Mononuclear cell (primary cell): Measurements from ENCODE around the gene RGS12. TPM values are rescaled to one million over a fixed set of nuclear protein-coding genes. Genes with fewer than 3 reads are reported as not detected.

Source experiments
- H3K27me3 ChIP-seq: 2 replicates; pipeline ENCODE4 v1.6.0; 2011; ENCODE audit warnings: low read length, control low read depth; ENCODE audit not compliant: insufficient read depth
- H3K4me1 ChIP-seq: 2 replicates; pipeline ENCODE4 v1.5.1; 2011; ENCODE audit warnings: mild to moderate bottlenecking, low read length, control low read depth; ENCODE audit not compliant: insufficient read depth
- H3K4me3 ChIP-seq: 2 replicates; pipeline ENCODE4 v1.5.1; 2011; ENCODE audit warnings: mild to moderate bottlenecking, low read length, moderate library complexity
- H3K9me3 ChIP-seq: 2 replicates; pipeline ENCODE4 v1.5.1; 2011; ENCODE audit warnings: low read depth, mild to moderate bottlenecking, control low read depth, low read length
- total RNA-seq: library from RNA; depleted of rRNA; stranded (reverse); fragments of >200 nt; gene quantifications from one replicate; pipeline ENCODE4 v1.2.3, GENCODE V29; 2012

RGS12 gene
- total RNA-seq, 1 donor = 5.1 TPM

DNA sequence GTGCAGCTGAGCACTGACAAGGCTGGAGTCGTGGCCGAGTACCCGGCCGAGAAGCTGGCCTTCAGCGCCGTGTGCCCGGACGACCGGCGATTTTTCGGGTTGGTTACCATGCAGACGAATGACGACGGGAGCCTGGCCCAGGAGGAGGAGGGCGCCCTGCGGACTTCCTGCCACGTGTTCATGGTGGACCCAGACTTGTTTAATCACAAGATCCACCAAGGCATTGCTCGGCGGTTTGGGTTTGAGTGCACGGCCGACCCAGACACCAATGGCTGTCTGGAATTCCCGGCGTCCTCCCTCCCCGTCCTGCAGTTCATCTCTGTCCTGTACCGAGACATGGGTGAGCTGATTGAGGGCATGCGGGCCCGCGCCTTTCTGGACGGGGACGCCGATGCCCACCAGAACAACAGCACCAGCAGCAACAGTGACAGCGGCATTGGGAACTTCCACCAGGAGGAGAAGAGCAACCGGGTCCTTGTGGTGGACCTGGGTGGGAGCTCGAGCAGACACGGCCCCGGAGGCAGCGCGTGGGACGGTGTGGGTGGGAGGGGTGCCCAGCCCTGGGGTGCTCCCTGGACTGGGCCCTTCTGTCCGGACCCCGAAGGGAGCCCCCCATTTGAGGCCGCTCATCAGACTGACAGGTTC lies 24.3 kb downstream of the RGS12 start:
- no peak overlapping the region for H3K4me3 ChIP-seq
- no peaks in the 10 kb centered on the region for H3K9me3 ChIP-seq
- H3K4me1 ChIP-seq = no peaks in the 10 kb centered on the region
- H3K27me3 ChIP-seq = no peaks in the 10 kb centered on the region

DNA sequence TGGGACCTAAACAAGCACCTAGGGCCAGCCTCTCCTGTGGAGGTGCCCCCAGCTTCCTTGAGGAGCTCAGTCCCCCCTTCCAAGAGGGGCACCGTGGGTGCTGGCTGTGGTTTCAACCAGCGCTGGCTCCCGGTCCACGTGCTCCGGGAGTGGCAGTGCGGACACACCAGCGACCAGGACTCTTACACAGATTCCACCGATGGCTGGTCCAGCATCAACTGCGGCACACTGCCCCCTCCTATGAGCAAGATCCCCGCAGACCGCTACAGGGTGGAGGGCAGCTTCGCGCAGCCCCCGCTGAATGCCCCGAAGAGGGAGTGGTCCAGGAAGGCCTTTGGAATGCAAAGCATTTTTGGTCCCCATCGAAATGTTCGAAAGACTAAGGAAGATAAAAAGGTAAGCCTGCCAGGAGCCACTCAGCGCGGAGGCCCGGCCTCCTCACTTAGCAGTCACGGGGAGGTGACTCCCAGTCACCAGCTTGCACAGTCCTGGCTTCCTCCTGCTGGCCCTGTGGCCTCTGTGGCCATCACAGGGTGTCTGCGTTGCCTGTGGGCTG lies 24.9 kb downstream of the RGS12 start:
- Histone ChIP-seq H3K4me1 (no peaks in the 10 kb centered on the region), H3K4me3 (no peak overlapping the region), H3K27me3 (no peaks in the 10 kb centered on the region), H3K9me3 (no peaks in the 10 kb centered on the region)

- no peaks in the 10 kb centered on the region for H3K27me3 ChIP-seq
- no peaks in the 10 kb centered on the region for H3K4me1 ChIP-seq
- H3K9me3 ChIP-seq = no peaks in the 10 kb centered on the region
- H3K4me3 ChIP-seq = no peak overlapping the region
Measured at GRCh38 chr4:3318561-3319021, 25.8 kb downstream of the RGS12 start.

DNA sequence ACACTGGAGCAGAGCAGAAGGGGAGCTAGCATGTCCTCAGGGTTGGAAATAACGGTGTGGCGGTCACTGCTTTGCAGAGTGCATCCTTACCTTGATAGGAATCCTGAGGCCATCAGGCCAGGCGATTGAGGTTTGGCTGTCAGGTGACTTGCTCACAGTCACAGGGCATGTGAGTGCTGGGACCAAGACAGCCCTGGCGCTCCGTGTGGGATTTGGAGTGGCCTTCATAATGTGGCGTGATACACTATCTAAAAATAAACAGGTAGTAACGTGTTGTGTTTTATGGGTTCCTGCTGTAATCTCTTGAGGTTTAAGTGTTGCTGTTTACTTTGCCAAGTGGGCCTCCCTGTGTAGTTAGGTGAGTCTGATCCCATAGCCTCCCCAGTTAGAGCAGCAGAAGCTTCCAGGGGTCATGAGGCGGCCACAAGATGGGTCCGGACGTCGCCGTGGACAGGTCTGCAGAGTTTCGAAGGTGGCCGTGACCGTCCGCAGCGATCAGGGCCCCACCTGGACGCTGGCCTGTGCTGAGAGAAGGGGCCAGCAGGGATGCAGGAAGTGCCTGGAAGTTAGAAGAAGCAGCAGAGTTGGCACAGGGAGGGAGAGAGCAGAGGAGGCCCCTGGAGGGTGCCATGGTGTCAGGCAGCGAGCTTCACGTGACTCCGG lies 27.7 kb downstream of the RGS12 start:
- H3K4me3 ChIP-seq = no peak overlapping the region
- H3K4me1 ChIP-seq = no peaks in the 10 kb centered on the region
- no peaks in the 10 kb centered on the region for H3K9me3 ChIP-seq
- H3K27me3 ChIP-seq = no peaks in the 10 kb centered on the region

DNA sequence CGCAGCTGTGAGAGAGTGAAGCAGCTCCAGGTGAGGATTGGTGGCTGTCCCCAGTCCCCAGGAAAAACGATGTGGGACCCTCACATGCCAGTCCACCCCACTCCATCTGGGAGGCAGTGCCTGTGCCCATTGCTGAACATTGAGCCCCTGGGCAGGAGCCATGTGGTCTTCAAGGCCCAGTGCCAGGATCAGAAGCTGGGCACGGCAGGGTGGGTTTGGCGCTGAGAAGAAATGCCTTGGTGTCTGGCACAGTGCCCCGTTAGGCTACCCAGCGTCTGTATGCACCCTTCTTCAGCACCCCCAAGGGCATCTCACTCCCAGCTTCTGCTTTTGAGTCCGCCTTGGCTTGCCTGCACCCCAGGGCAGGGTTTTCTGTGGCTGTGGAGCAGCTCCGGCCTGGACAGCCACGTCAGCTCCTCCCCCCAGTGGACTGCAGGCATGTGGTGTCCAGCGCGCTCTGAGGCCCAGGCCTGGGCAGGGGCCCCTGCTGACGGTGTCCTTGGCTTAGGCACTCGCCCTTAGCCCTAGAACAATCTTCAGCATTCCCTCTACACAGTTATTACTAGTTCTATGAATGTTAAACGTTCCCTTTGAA lies 28.6 kb downstream of the RGS12 start:
- H3K4me3 ChIP-seq = no peak overlapping the region
- no peaks in the 10 kb centered on the region for H3K27me3 ChIP-seq
- no peaks in the 10 kb centered on the region for H3K4me1 ChIP-seq
- no peaks in the 10 kb centered on the region for H3K9me3 ChIP-seq

- Histone ChIP-seq H3K4me1 (no peaks in the 10 kb centered on the region), H3K4me3 (no peak overlapping the region), H3K27me3 (no peaks in the 10 kb centered on the region), H3K9me3 (no peaks in the 10 kb centered on the region)
Measured at GRCh38 chr4:3322059-3322550, 29.3 kb downstream of the RGS12 start.

GRCh38 chr4:3323071-3323481 lies 30.3 kb downstream of the RGS12 start:
- Histone ChIP-seq H3K4me3 (no peak overlapping the region), H3K9me3 (no peaks in the 10 kb centered on the region), H3K27me3 (no peaks in the 10 kb centered on the region), H3K4me1 (no peaks in the 10 kb centered on the region)

GRCh38 chr4:3324093-3324815 lies 31.4 kb downstream of the RGS12 start:
- no peaks in the 10 kb centered on the region for H3K27me3 ChIP-seq
- no peak overlapping the region for H3K4me3 ChIP-seq
- H3K4me1 ChIP-seq = no peaks in the 10 kb centered on the region
- H3K9me3 ChIP-seq = no peaks in the 10 kb centered on the region

GRCh38 chr4:3328814-3329663 lies 36.2 kb downstream of the RGS12 start:
- H3K4me1 ChIP-seq = peaks cover 7% of the 10 kb centered on the region
- no peaks in the 10 kb centered on the region for H3K9me3 ChIP-seq
- H3K4me3 ChIP-seq = no peak overlapping the region
- no peaks in the 10 kb centered on the region for H3K27me3 ChIP-seq

DNA sequence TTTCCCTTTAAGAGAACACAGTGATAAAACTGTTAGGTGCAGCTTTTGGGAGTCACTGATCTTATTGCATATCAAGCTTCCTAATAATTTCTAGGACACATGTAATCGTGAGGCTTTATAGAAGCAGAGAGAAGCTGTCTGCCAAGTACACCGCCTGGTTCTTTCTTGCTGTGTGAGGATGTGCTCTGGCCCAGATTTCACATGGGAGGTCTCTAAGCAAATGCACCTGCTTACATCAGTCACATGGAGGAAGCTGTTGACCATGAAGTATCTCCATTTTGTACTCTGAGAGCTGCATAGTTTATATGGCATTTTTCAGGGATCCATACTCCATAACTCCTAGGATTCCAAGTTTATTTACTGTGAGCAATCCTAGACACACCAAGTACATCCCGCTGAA lies 37.1 kb downstream of the RGS12 start:
- no peaks in the 10 kb centered on the region for H3K27me3 ChIP-seq
- H3K9me3 ChIP-seq = no peaks in the 10 kb centered on the region
- H3K4me3 ChIP-seq = no peak overlapping the region
- peaks cover 7% of the 10 kb centered on the region for H3K4me1 ChIP-seq

DNA sequence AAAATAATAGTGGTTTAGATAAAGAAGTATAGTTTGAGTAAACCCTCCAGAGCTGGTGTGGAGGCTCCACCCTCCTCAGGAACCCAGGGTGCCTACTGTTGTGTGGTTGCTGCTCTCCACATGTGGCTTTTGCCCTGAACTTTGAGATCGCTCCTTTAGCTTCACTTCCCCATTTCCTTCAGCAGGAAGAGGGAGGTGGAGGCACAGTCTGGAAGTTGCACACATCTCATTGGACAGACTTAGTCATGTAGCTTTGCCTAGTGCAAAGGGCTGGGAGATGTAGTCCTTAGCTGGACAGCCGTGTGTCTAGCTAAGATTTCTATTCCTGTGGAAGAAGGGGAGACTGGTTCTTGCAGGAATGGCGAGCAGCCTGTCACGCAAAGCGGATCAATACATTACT lies 37.9 kb downstream of the RGS12 start:
- Histone ChIP-seq H3K27me3 (no peaks in the 10 kb centered on the region), H3K9me3 (no peaks in the 10 kb centered on the region), H3K4me3 (no peak overlapping the region), H3K4me1 (peaks cover 7% of the 10 kb centered on the region)

DNA sequence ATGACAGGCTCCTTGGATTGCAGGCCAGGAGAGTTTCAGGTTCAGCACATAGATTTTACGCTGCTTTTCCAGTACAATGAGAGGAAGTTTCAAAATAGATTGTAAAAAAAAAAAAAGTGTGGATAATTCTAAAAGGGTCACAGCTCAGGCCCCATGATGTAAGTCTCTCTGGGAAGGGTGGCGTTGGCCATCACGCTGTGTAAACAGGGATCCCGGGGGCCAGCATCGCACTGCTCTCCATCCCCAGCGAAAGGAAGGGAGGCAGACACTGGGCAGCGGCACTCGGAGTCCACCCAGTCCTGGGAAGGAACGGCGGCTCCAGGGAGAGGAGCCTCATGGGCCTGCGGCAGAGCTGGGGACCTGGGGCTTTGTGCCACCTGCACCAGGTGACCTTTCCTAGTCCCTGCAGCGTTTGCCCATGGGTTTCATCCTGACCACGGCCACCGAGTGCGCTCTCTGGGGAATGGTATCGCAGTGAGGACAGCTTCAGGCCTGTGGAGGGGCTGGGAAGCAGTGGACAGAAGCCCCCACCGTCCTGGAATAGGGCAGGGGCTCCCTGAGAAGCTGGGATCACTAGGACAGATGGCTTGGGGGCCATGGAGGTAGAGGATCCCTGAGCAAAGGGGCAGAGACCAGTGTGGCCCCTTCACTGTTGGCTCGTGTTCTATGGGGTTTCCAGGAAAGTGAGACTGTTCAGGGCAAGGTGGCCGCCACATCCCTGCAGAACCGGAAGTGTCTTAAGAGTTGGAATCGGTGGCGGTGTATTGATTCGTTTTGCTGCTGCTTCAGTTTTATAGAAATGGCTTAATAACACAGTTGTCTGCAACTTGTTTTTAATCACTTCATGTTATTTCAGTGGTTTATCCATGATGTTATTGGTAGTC lies 38.9 kb downstream of the RGS12 start:
- Histone ChIP-seq H3K4me3 (no peak overlapping the region), H3K27me3 (no peaks in the 10 kb centered on the region), H3K4me1 (peaks cover 7% of the 10 kb centered on the region), H3K9me3 (no peaks in the 10 kb centered on the region)

DNA sequence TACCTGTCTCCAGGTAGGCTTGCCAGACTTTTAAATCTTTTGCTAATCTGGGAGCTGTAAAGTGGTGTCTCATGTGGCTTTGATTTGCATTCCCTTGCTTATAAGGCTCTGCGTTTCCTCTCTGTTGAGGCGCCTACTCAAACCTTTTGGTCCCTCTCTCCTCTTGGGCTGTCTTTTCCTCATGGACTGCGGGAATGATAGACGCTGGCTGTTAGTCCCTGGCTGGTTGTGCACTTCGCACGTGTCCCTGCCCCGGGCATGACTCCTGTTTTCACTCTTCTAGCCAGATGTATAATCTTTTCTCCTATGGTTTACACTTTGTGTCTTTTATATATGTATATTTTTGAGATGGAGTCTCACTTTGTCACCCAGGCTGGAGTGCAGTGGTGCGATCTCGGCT lies 39.7 kb downstream of the RGS12 start:
- Histone ChIP-seq H3K4me3 (no peak overlapping the region), H3K9me3 (no peaks in the 10 kb centered on the region), H3K4me1 (peaks cover 7% of the 10 kb centered on the region), H3K27me3 (no peaks in the 10 kb centered on the region)
